ENCODE data around the gene NLGN4Y. TPM values are rescaled to one million over a fixed set of nuclear protein-coding genes. Genes with fewer than 3 reads are reported as not detected.

Gene NLGN4Y
- polyA plus RNA-seq, 1 donor from 2014 or later = not detected

- no peaks in the 10 kb centered on the region for H3K9me3 Mint-ChIP-seq
- H3K4me3 Mint-ChIP-seq = no peak overlapping the region
- H3K27ac Mint-ChIP-seq = no peak overlapping the region
- no peaks in the 10 kb centered on the region for H3K4me1 Mint-ChIP-seq
- no peaks in the 10 kb centered on the region for H3K27me3 Mint-ChIP-seq
- H3K36me3 Mint-ChIP-seq = no peaks in the 10 kb centered on the region
These were observed 94.2 kb downstream of the NLGN4Y start for GRCh38 chrY:14618513-14618912.

GRCh38 chrY:14628208-14628607 is 103.9 kb downstream of the NLGN4Y start:
- no peaks in the 10 kb centered on the region for H3K36me3 Mint-ChIP-seq
- no peak overlapping the region for H3K27ac Mint-ChIP-seq
- no peak overlapping the region for H3K4me3 Mint-ChIP-seq
- no peaks in the 10 kb centered on the region for H3K27me3 Mint-ChIP-seq
- H3K9me3 Mint-ChIP-seq = no peaks in the 10 kb centered on the region
- no peaks in the 10 kb centered on the region for H3K4me1 Mint-ChIP-seq

GRCh38 chrY:14631676-14632075 is 107.3 kb downstream of the NLGN4Y start:
- H3K4me3 Mint-ChIP-seq = no peak overlapping the region
- H3K27me3 Mint-ChIP-seq = no peaks in the 10 kb centered on the region
- no peak overlapping the region for H3K27ac Mint-ChIP-seq
- H3K4me1 Mint-ChIP-seq = no peaks in the 10 kb centered on the region
- no peaks in the 10 kb centered on the region for H3K9me3 Mint-ChIP-seq
- H3K36me3 Mint-ChIP-seq = no peaks in the 10 kb centered on the region

GRCh38 chrY:14633718-14634117 is 109.4 kb downstream of the NLGN4Y start:
- Mint-ChIP-seq H3K4me1 (no peaks in the 10 kb centered on the region), H3K36me3 (no peaks in the 10 kb centered on the region), H3K9me3 (no peaks in the 10 kb centered on the region), H3K27me3 (no peaks in the 10 kb centered on the region), H3K27ac (no peak overlapping the region), H3K4me3 (no peak overlapping the region)

- Mint-ChIP-seq H3K36me3 (no peaks in the 10 kb centered on the region), H3K27me3 (no peaks in the 10 kb centered on the region), H3K4me1 (no peaks in the 10 kb centered on the region), H3K9me3 (no peaks in the 10 kb centered on the region), H3K27ac (no peak overlapping the region), H3K4me3 (no peak overlapping the region)
These were observed 110.6 kb downstream of the NLGN4Y start for GRCh38 chrY:14634954-14635353.

- H3K9me3 Mint-ChIP-seq = no peaks in the 10 kb centered on the region
- H3K4me1 Mint-ChIP-seq = no peaks in the 10 kb centered on the region
- H3K4me3 Mint-ChIP-seq = no peak overlapping the region
- H3K27me3 Mint-ChIP-seq = no peaks in the 10 kb centered on the region
- no peaks in the 10 kb centered on the region for H3K36me3 Mint-ChIP-seq
- no peak overlapping the region for H3K27ac Mint-ChIP-seq
These were observed 113.2 kb downstream of the NLGN4Y start for GRCh38 chrY:14637551-14637950.

- no peaks in the 10 kb centered on the region for H3K4me1 Mint-ChIP-seq
- no peaks in the 10 kb centered on the region for H3K9me3 Mint-ChIP-seq
- H3K27me3 Mint-ChIP-seq = no peaks in the 10 kb centered on the region
- H3K36me3 Mint-ChIP-seq = no peaks in the 10 kb centered on the region
- no peak overlapping the region for H3K27ac Mint-ChIP-seq
- H3K4me3 Mint-ChIP-seq = no peak overlapping the region
These were observed 117.5 kb downstream of the NLGN4Y start for GRCh38 chrY:14641853-14642252.

- no peak overlapping the region for H3K27ac Mint-ChIP-seq
- H3K27me3 Mint-ChIP-seq = no peaks in the 10 kb centered on the region
- no peak overlapping the region for H3K4me3 Mint-ChIP-seq
- H3K9me3 Mint-ChIP-seq = no peaks in the 10 kb centered on the region
- H3K36me3 Mint-ChIP-seq = no peaks in the 10 kb centered on the region
- no peaks in the 10 kb centered on the region for H3K4me1 Mint-ChIP-seq
These were observed 120.0 kb downstream of the NLGN4Y start for GRCh38 chrY:14644157-14644952.

- no peaks in the 10 kb centered on the region for H3K4me1 Mint-ChIP-seq
- H3K4me3 Mint-ChIP-seq = no peak overlapping the region
These were observed 154.9 kb downstream of the NLGN4Y start for GRCh38 chrY:14679181-14679580.

GRCh38 chrY:14694543-14694942 is 170.2 kb downstream of the NLGN4Y start:
- Mint-ChIP-seq H3K9me3 (no peaks in the 10 kb centered on the region), H3K27ac (no peak overlapping the region), H3K36me3 (no peaks in the 10 kb centered on the region), H3K4me3 (no peak overlapping the region), H3K27me3 (no peaks in the 10 kb centered on the region), H3K4me1 (no peaks in the 10 kb centered on the region)

More at GRCh38 chrY:14679181-14679580, 154.9 kb downstream of the NLGN4Y start:
- Mint-ChIP-seq H3K27me3 (no peaks in the 10 kb centered on the region), H3K27ac (no peak overlapping the region), H3K36me3 (no peaks in the 10 kb centered on the region), H3K9me3 (no peaks in the 10 kb centered on the region)

- H3K36me3 Mint-ChIP-seq = no peaks in the 10 kb centered on the region
- H3K4me1 Mint-ChIP-seq = no peaks in the 10 kb centered on the region
- H3K4me3 Mint-ChIP-seq = no peak overlapping the region
- no peak overlapping the region for H3K27ac Mint-ChIP-seq
- no peaks in the 10 kb centered on the region for H3K9me3 Mint-ChIP-seq
- no peaks in the 10 kb centered on the region for H3K27me3 Mint-ChIP-seq
These were observed 183.8 kb downstream of the NLGN4Y start for GRCh38 chrY:14708158-14708557.

GRCh38 chrY:14741596-14741995 is 217.3 kb downstream of the NLGN4Y start:
- Mint-ChIP-seq H3K4me1 (no peaks in the 10 kb centered on the region), H3K27ac (no peak overlapping the region), H3K9me3 (no peaks in the 10 kb centered on the region), H3K4me3 (no peak overlapping the region), H3K27me3 (no peaks in the 10 kb centered on the region), H3K36me3 (no peaks in the 10 kb centered on the region)

GRCh38 chrY:14748329-14748728 is 224.0 kb downstream of the NLGN4Y start:
- Mint-ChIP-seq H3K27ac (no peak overlapping the region), H3K4me1 (no peaks in the 10 kb centered on the region), H3K4me3 (no peak overlapping the region), H3K27me3 (no peaks in the 10 kb centered on the region), H3K36me3 (no peaks in the 10 kb centered on the region), H3K9me3 (no peaks in the 10 kb centered on the region)

- no peaks in the 10 kb centered on the region for H3K4me1 Mint-ChIP-seq
- H3K4me3 Mint-ChIP-seq = no peak overlapping the region
- no peaks in the 10 kb centered on the region for H3K27me3 Mint-ChIP-seq
- no peaks in the 10 kb centered on the region for H3K9me3 Mint-ChIP-seq
- H3K27ac Mint-ChIP-seq = no peak overlapping the region
- no peaks in the 10 kb centered on the region for H3K36me3 Mint-ChIP-seq
These were observed 231.2 kb downstream of the NLGN4Y start for GRCh38 chrY:14755571-14755970.

GRCh38 chrY:14762903-14763302 is 238.6 kb downstream of the NLGN4Y start:
- Mint-ChIP-seq H3K27ac (no peak overlapping the region), H3K9me3 (no peaks in the 10 kb centered on the region), H3K4me3 (no peak overlapping the region), H3K4me1 (no peaks in the 10 kb centered on the region), H3K36me3 (no peaks in the 10 kb centered on the region), H3K27me3 (no peaks in the 10 kb centered on the region)

- Mint-ChIP-seq H3K9me3 (no peaks in the 10 kb centered on the region), H3K36me3 (no peaks in the 10 kb centered on the region), H3K4me1 (no peaks in the 10 kb centered on the region), H3K4me3 (no peak overlapping the region), H3K27ac (no peak overlapping the region), H3K27me3 (no peaks in the 10 kb centered on the region)
These were observed 239.3 kb downstream of the NLGN4Y start for GRCh38 chrY:14763600-14763999.
